OCI-LY3 (cell line): ENCODE results near the gene USP3.

Experiments
- EZH2phosphoT487 ChIP-seq: fragments of 200-600 bp; shearing (Covaris generic); IDR thresholded peaks from 2 replicates; pipeline ENCODE4 v1.6.1; 2018; ENCODE audit warnings: antibody characterized with exemption, mixed run types, low read depth
- TF ChIP-seq, protein P1 (sequence below): fragments of 200-600, 300-600 bp; sonication (generic); IDR thresholded peaks from 2 replicates; pipeline ENCODE4 v1.5.1; 2014; ENCODE audit warnings: antibody characterized with exemption, low read length, low read depth

DNA sequence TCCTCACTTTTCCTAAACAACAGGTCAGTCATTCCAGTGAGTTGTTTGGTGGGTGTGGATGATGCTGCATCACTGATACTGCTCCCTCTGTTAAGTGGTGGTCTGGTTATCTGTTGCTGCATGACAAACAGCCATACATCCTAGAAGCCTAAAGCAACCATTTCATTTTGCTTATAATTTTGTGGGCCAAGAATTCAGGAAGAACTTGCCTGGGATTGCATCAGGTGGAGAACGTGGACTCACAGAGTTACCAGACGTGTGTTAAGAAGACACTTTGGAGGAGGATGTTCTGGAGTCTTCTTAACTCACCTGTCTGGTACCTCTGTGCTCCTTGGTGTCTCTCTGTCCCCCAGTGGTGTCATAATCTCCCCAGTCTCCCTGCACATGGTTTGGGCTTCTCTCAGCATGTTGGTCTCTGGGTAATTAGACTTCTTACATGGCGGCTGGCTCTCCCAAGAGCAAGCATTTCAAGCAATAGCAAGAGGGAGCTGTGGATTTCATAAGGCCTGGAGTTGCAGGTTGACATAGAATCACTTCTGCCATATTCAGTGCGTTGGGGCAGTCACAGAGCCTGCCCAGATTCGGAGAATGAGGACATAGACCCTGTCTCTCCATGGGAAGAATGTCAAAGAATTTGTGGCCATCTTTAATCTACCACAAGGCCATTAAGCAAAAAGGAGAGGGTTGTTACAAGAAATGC, 20.1 kb downstream of the USP3 start:
- TF ChIP-seq, protein P1, sequence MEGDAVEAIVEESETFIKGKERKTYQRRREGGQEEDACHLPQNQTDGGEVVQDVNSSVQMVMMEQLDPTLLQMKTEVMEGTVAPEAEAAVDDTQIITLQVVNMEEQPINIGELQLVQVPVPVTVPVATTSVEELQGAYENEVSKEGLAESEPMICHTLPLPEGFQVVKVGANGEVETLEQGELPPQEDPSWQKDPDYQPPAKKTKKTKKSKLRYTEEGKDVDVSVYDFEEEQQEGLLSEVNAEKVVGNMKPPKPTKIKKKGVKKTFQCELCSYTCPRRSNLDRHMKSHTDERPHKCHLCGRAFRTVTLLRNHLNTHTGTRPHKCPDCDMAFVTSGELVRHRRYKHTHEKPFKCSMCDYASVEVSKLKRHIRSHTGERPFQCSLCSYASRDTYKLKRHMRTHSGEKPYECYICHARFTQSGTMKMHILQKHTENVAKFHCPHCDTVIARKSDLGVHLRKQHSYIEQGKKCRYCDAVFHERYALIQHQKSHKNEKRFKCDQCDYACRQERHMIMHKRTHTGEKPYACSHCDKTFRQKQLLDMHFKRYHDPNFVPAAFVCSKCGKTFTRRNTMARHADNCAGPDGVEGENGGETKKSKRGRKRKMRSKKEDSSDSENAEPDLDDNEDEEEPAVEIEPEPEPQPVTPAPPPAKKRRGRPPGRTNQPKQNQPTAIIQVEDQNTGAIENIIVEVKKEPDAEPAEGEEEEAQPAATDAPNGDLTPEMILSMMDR: no peak
- TF ChIP-seq EZH2phosphoT487: no peak
